Common myeloid progenitor, CD34-positive (primary cell): ENCODE results near the gene NKAIN1.

Source experiments
- CTCF ChIA-PET: fragments of 350-600 bp; sonication (Branson Sonifier 250); formaldehyde crosslinking; loops from one replicate; lab custom pipeline; 2021; ENCODE audit warnings: antibody characterized with exemption; lab: Charles Lee
- POLR2A ChIA-PET: fragments of 350-600 bp; sonication (Branson Sonifier 250); formaldehyde crosslinking; loops from one replicate; lab custom pipeline; 2021; ENCODE audit warnings: antibody characterized with exemption; lab: Charles Lee
- DNase-seq, 3 donors: peaks; one replicate each; pipeline versions ENCODE4 v3.0.0 to v3.0.0-alpha.2; 2013
- H3K27ac ChIP-seq, 2 experiments: 1 replicate in 1 of 2; 2 replicates in 1 of 2; pipeline ENCODE4 v1.7.0; 2013; ENCODE audit warnings: inconsistent platforms in 2 of 2, low read length in 2 of 2, mild to moderate bottlenecking in 2 of 2, low read depth in 1 of 2, moderate library complexity in 1 of 2; ENCODE audit not compliant: severe bottlenecking in 2 of 2, insufficient read depth in 1 of 2, poor library complexity in 1 of 2
- H3K27me3 ChIP-seq, 5 experiments: replicated peaks in 2 of 5; 1 replicate in 3 of 5; 2 replicates in 2 of 5; pipeline versions ENCODE4 v1.6.1 to v1.7.0; 2013; ENCODE audit warnings: low read length in 4 of 5, mild to moderate bottlenecking in 2 of 5, moderate library complexity in 2 of 5, inconsistent platforms in 1 of 5; ENCODE audit not compliant: insufficient read depth in 5 of 5, control insufficient read depth in 4 of 5
- H3K36me3 ChIP-seq, 4 experiments: 1 replicate in 2 of 4; 2 replicates in 2 of 4; pipeline versions ENCODE4 v1.6.1 to v1.7.0; 2013; ENCODE audit warnings: low read length in 3 of 4, control low read depth in 1 of 4, mild to moderate bottlenecking in 1 of 4; ENCODE audit not compliant: control insufficient read depth in 4 of 4, insufficient read depth in 4 of 4
- H3K4me1 ChIP-seq, 4 experiments: 1 replicate in 3 of 4; 2 replicates in 1 of 4; pipeline versions ENCODE4 v1.6.1 to v1.7.1; 2013; ENCODE audit warnings: low read length in 3 of 4, mild to moderate bottlenecking in 3 of 4, control low read depth in 1 of 4, inconsistent platforms in 1 of 4, moderate library complexity in 1 of 4; ENCODE audit not compliant: control insufficient read depth in 4 of 4, insufficient read depth in 4 of 4; ENCODE audit errors: control extremely low read depth in 1 of 4
- H3K4me3 ChIP-seq, 7 experiments: 1 replicate in 4 of 7; 2 replicates in 3 of 7; pipeline versions ENCODE4 v1.5.1 to v1.7.0; 2013; ENCODE audit warnings: mild to moderate bottlenecking in 7 of 7, low read length in 6 of 7, moderate library complexity in 6 of 7, inconsistent platforms in 2 of 7, low read depth in 2 of 7, control low read depth in 1 of 7; ENCODE audit not compliant: insufficient read depth in 4 of 7, control insufficient read depth in 1 of 7; ENCODE audit errors: extremely low read depth in 1 of 7
- H3K9me3 ChIP-seq, 5 experiments: 1 replicate in 4 of 5; 2 replicates in 1 of 5; pipeline versions ENCODE4 v1.6.1 to v1.7.1; 2013; ENCODE audit warnings: low read length in 4 of 5, mild to moderate bottlenecking in 2 of 5, inconsistent platforms in 1 of 5, low read depth in 1 of 5, moderate library complexity in 1 of 5; ENCODE audit not compliant: control insufficient read depth in 4 of 5, insufficient read depth in 2 of 5; ENCODE audit errors: control extremely low read depth in 1 of 5
- WGBS: methylation state at CpG from one replicate; pipeline ENCODE4 v1.1.5; 2013; ENCODE audit not compliant: insufficient coverage; 5-methylcytosine and 5-hydroxymethylcytosine counted together

NKAIN1 gene

DNA sequence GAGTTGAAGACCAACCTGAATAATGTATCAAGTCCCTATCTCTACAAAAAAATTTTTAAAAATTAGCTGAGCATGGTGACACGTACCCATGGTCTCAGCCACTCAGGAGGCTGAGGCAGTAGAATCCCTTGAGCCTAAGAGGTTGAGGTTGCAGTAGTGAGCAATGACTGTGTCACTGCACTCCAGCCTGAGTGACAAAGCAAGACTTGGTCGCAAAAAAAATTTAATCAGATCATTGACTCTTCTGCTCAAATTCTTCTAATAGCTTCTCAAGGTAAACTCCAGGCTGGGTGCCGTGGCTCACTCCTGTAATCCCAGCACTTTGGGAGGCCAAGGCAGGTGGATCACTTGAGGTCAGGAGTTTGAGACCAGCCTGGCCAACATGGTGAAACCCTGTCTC is 88.3 kb downstream of the NKAIN1 start:
- H3K9me3 ChIP-seq = no peaks in the 10 kb centered on the region
- no peaks in the 10 kb centered on the region for H3K27me3 ChIP-seq
- ChIA-PET POLR2A (interaction anchor here (0.6 kb wide), 1 partner anchor 108 kb away, joined by 3 read pairs; no protein-coding TSS in a partner anchor), CTCF (interaction anchor here (0.5 to 1.9 kb wide), 4 partner anchors 10 to 38 kb away, joined by 3 to 6 read pairs (median 4); no protein-coding TSS in a partner anchor)
- no peak overlapping the region for H3K27ac ChIP-seq
- WGBS = 100% methylated on average over 2 of the region's 3 CpGs
- no peak overlapping the region for H3K4me3 ChIP-seq
- H3K36me3 ChIP-seq = no peaks in the 10 kb centered on the region
- H3K4me1 ChIP-seq = peaks cover 0 to 11% (median 6%) of the 10 kb centered on the region in 4 experiments
- no peak for DNase-seq

DNA sequence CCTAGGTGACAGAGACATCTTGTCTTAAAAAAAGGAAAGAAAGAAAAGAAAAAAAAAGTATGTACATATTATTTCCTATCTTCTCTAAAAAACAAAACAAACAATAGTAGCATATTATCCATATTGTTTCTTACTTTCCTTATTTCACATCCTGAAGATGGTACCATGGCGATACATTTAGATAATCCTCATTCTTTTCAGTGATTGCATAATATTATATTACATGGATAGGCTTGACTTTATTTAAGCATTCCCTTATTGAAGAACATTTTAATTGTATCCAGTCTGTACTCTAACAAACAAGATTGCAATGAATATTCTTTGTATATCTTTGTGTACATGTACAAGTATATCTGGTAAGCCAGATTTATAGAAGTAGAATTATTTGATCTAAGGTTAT is 91.3 kb downstream of the NKAIN1 start:
- CTCF ChIA-PET = no interaction called here

DNA sequence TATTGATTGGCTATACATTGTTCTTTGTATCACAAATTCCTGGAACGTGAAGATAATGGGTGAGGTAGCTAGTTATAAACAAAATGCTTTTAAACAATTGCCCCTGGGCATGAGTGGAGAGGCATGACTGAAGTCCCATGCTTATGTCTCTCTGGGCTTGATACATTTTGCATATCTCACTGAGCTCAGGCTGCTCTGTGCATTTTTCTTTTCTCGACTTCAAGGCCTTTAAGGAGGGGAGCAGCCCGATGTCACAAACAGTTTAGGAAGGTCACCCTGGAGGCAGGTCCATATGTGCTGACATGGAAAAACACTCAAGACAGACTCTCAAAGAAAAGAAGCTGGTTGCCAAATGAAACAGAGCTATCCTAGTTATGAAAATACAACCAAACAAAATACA is 94.0 kb downstream of the NKAIN1 start:
- no peak for DNase-seq
- 94% methylated on average over 2 of the region's 3 CpGs for WGBS
- Histone ChIP-seq H3K4me1 (no peaks in the 10 kb centered on the region), H3K4me3 (no peak overlapping the region), H3K36me3 (no peaks in the 10 kb centered on the region), H3K27me3 (no peaks in the 10 kb centered on the region), H3K9me3 (no peaks in the 10 kb centered on the region), H3K27ac (no peak overlapping the region)
- POLR2A ChIA-PET = no interaction called here
- CTCF ChIA-PET = interaction anchor here (0.6 to 0.8 kb wide), 2 partner anchors 17 to 658 kb away, joined by 3 read pairs; no protein-coding TSS in a partner anchor

More for the DNA sequence above, 91.3 kb downstream of the NKAIN1 start:
- no peak for DNase-seq
- no peaks in the 10 kb centered on the region for H3K36me3 ChIP-seq
- H3K4me3 ChIP-seq = no peak overlapping the region
- H3K27ac ChIP-seq = no peak overlapping the region
- WGBS = no CpG with 5 or more reads among the region's 1 CpG
- POLR2A ChIA-PET = interaction anchor here (1.0 kb wide), 1 partner anchor 11 kb away, joined by 5 read pairs; no protein-coding TSS in a partner anchor
- no peaks in the 10 kb centered on the region for H3K9me3 ChIP-seq
- no peaks in the 10 kb centered on the region for H3K27me3 ChIP-seq
- H3K4me1 ChIP-seq = no peaks in the 10 kb centered on the region

DNA sequence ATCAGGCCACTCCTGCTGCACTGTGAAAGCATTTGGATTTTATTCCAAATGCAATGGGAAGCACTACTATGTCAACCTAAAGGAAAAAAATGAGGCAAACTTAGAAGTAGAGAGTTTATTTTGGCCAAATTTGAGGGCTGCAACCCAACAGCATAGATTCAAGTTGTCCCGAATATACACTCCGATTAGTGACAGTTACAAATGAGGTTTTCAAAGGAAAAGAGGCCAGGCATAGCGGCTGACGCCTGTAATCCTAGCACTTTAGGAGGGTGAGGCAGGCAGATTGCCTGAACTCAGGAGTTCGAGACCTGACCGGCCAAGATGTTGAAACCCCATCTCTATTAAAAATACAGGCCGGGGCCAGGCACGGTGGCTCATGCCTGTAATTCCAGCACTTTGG is 95.2 kb downstream of the NKAIN1 start:
- Histone ChIP-seq H3K4me3 (no peak overlapping the region), H3K36me3 (no peaks in the 10 kb centered on the region), H3K9me3 (no peaks in the 10 kb centered on the region), H3K27ac (no peak overlapping the region), H3K4me1 (no peaks in the 10 kb centered on the region), H3K27me3 (no peaks in the 10 kb centered on the region)
- DNase-seq = no peak
- ChIA-PET CTCF (no interaction called here), POLR2A (no interaction called here)
- WGBS = 92% methylated on average over 6 of the region's 8 CpGs

DNA sequence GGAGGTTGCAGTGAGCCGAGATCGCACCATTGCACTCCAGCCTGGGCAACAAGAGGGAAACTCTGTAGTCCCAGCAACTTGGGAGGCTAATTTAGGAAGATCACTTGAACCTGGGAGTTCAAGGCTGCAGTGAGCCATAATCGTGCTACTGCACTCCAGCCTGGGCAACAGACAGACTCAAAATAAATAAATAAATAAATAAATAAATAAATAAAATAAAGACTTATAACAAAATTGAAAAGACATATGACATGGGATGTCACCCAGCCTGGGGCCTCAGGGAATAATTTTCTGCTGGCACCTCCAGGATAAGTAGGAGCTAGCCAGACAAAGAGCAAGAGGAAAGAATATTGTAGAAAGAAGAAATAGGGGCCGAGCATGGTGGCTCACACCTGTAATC is 96.2 kb downstream of the NKAIN1 start:
- Histone ChIP-seq H3K9me3 (no peaks in the 10 kb centered on the region), H3K36me3 (no peaks in the 10 kb centered on the region), H3K27ac (no peak overlapping the region), H3K4me3 (no peak overlapping the region), H3K4me1 (no peaks in the 10 kb centered on the region), H3K27me3 (no peaks in the 10 kb centered on the region)
- ChIA-PET CTCF (no interaction called here), POLR2A (no interaction called here)
- no peak for DNase-seq
- 97% methylated on average over 3 of the region's 4 CpGs for whole genome bisulfite sequencing

DNA sequence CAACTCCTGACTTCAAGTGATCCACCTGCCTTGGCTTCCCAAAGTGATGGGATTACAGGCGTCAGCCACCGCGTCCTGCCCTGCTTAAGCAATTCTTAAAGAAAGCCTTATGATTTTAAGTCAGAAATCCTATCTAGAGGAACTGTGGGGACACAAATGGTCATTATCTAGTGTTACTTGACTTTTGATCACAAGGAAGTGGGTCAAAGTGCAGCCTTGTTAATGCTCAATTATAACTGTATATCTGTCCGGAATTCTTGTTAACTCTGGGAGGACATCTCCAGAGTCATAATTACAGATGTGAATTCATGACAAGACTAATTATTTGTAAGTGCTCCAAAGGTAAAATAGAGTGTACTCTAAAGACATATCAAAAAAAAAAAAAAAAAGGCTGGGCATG is 97.3 kb downstream of the NKAIN1 start:
- 100% methylated on average over 3 of the region's 4 CpGs for WGBS
- POLR2A ChIA-PET = interaction anchor here (0.6 kb wide), 1 partner anchor 1920 kb away, joined by 3 read pairs; no protein-coding TSS in a partner anchor
- Histone ChIP-seq H3K36me3 (no peaks in the 10 kb centered on the region), H3K4me1 (no peaks in the 10 kb centered on the region), H3K27ac (no peak overlapping the region), H3K4me3 (no peak overlapping the region), H3K27me3 (no peaks in the 10 kb centered on the region), H3K9me3 (no peaks in the 10 kb centered on the region)
- CTCF ChIA-PET = interaction anchor here (0.5 kb wide), 1 partner anchor 155 kb away, joined by 3 read pairs; no protein-coding TSS in a partner anchor
- DNase-seq = no peak

DNA sequence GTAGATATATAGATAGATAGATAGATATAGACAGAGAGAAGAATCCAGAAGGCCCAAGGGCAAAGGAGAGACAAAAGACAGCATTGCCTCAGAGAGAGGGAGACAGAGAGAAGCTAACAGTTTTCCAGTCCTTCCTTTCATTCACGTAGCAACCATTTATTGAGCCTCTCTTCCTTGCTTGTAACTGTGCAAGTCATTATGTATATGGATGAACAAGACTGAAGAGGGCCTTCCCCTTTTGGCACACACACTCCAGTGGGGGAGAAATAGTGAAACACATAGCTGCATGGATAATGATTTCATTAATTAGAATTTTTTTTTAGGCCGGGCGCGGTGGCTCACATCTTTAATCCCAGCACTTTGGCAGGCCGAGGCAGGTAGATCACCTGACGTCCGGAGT is 99.4 kb downstream of the NKAIN1 start:
- POLR2A ChIA-PET = no interaction called here
- Histone ChIP-seq H3K4me1 (no peaks in the 10 kb centered on the region), H3K4me3 (no peak overlapping the region), H3K9me3 (no peaks in the 10 kb centered on the region), H3K27ac (no peak overlapping the region), H3K27me3 (no peaks in the 10 kb centered on the region), H3K36me3 (no peaks in the 10 kb centered on the region)
- CTCF ChIA-PET = interaction anchor here (1.2 to 1.6 kb wide), 3 partner anchors 21 to 29 kb away, joined by 3 read pairs; no protein-coding TSS in a partner anchor
- WGBS = 100% methylated on average over 3 of the region's 7 CpGs
- DNase-seq = no peak
